Bronchus fibroblast of lung (primary cell): ENCODE measurements around the gene SRRD. TPM values are rescaled to one million over a fixed set of nuclear protein-coding genes. Genes with fewer than 3 reads are reported as not detected.

ENCODE experiments used
- total RNA-seq: library from RNA; depleted of rRNA; stranded (reverse); fragments of >200 nt; gene quantifications from 2 replicates; pipeline ENCODE4 v1.2.3, GENCODE V29; 2015

Gene SRRD
- 5.9 and 14.4 TPM in 2 replicates for total RNA-seq

GRCh38 chr22:26483439-26484359 lies at the start of gene SRRD, which contains the start of gene HPS4:
TSS of gene SRRD (plus strand) at chr22:26483877. CDS start at chr22:26483891, 14 bp downstream.
TSS of gene HPS4 (minus strand) at chr22:26483783. CDS start at chr22:26481762, 2,021 bp downstream.

GRCh38 chr22:26512149-26512793 lies 28.6 kb downstream of the SRRD start, which contains the start of gene TFIP11:
TSS of gene TFIP11 (minus strand) at chr22:26512473. CDS start at chr22:26510272, 2,201 bp downstream.

Other genes starting within 250 kb of the SRRD start
- 1.2 and 1.5 TPM in 2 replicates for gene ASPHD2, start 54.6 kb upstream of the SRRD start, total RNA-seq
- gene HPS4, start 94 bp upstream of the SRRD start, total RNA-seq, result 16.0 and 18.3 TPM in 2 replicates
- 19.0 and 24.5 TPM in 2 replicates for gene TFIP11, start 28.6 kb downstream of the SRRD start, total RNA-seq
- gene TPST2, start 106.3 kb downstream of the SRRD start, total RNA-seq, result 14.3 and 14.6 TPM in 2 replicates
- not detected in 2 replicates for gene CRYBB1, start 134.2 kb downstream of the SRRD start, total RNA-seq
- not detected in 2 replicates for gene CRYBA4, start 138.1 kb downstream of the SRRD start, total RNA-seq
- 0.15 and 0.17 TPM in 2 replicates for gene MIAT, start 173.7 kb downstream of the SRRD start, total RNA-seq